B cell (primary cell): ENCODE results near the gene BEND7. TPM values are rescaled to one million over a fixed set of nuclear protein-coding genes. Genes with fewer than 3 reads are reported as not detected.

Experiments
- ATAC-seq: fragments of 200-7000 bp; cut with Tn5 transposase; one replicate; pipeline ENCODE4 v1.10.0; 2021; ENCODE audit warnings: low read depth, mild to moderate bottlenecking, moderate number of reproducible peaks, moderate library complexity
- CTCF ChIA-PET: fragments of 350-600 bp; sonication (Branson Sonifier 250); formaldehyde crosslinking; loops from one replicate; lab custom pipeline; 2021; ENCODE audit warnings: antibody characterized with exemption, inconsistent platforms; lab: Charles Lee
- POLR2A ChIA-PET: fragments of 350-600 bp; sonication (Branson Sonifier 250); formaldehyde crosslinking; loops from one replicate; lab custom pipeline; 2021; ENCODE audit warnings: antibody characterized with exemption; lab: Charles Lee
- DNase-seq: peaks from one replicate; pipeline ENCODE4 v3.0.0; 2013
- H2AFZ ChIP-seq: 2 replicates; pipeline ENCODE4 v1.6.1; 2012; ENCODE audit warnings: mild to moderate bottlenecking, low read depth, low read length; ENCODE audit not compliant: insufficient read depth, poor library complexity, severe bottlenecking
- H3K27ac ChIP-seq, 2 donors: 1 replicate in 1 of 2; 2 replicates in 1 of 2; pipeline ENCODE4 v1.5.1; 2012 to 2013; ENCODE audit warnings: low read length in 2 of 2, mild to moderate bottlenecking in 2 of 2, moderate library complexity in 1 of 2
- H3K27me3 ChIP-seq, 4 experiments: fragments of 200-600 bp in 1 of 4; sonication (generic) in 1 of 4; replicated peaks in 1 of 4; 1 replicate in 2 of 4; 2 replicates in 2 of 4; pipeline versions ENCODE4 v1.6.1 to v1.7.0; 2013 to 2016; ENCODE audit warnings: low read length in 3 of 4, mild to moderate bottlenecking in 2 of 4, mixed read lengths in 1 of 4, moderate library complexity in 1 of 4; ENCODE audit not compliant: insufficient read depth in 4 of 4, control insufficient read depth in 3 of 4; ENCODE audit errors: control extremely low read depth in 1 of 4
- H3K36me3 ChIP-seq, 2 experiments: replicated peaks in 1 of 2; 1 replicate in 1 of 2; 2 replicates in 1 of 2; pipeline versions ENCODE4 v1.6.1 to v1.7.1; 2013; ENCODE audit warnings: low read length in 1 of 2; ENCODE audit not compliant: insufficient read depth in 2 of 2, control insufficient read depth in 1 of 2; ENCODE audit errors: control extremely low read depth in 1 of 2, extremely low read depth in 1 of 2
- H3K4me1 ChIP-seq, 2 donors: fragments of 200-600 bp in 1 of 2; sonication (generic) in 1 of 2; 1 replicate in 1 of 2; 2 replicates in 1 of 2; pipeline versions ENCODE4 v1.5.1 to v1.6.1; 2013 to 2017; ENCODE audit warnings: low read length in 2 of 2; ENCODE audit not compliant: control insufficient read depth in 2 of 2, insufficient read depth in 2 of 2
- H3K4me2 ChIP-seq: replicated peaks from 2 replicates; pipeline ENCODE3; 2012; ENCODE audit warnings: mild to moderate bottlenecking, low read depth, low read length; ENCODE audit not compliant: poor library complexity, severe bottlenecking
- H3K4me3 ChIP-seq, 5 experiments: fragments of 200-600 bp in 1 of 5; sonication (generic) in 1 of 5; 1 replicate in 3 of 5; 2 replicates in 2 of 5; pipeline versions ENCODE4 v1.5.1 to v1.7.0; 2011 to 2016; ENCODE audit warnings: low read length in 4 of 5, mild to moderate bottlenecking in 4 of 5, low read depth in 2 of 5, control low read depth in 1 of 5, moderate library complexity in 1 of 5; ENCODE audit not compliant: insufficient read depth in 1 of 5; ENCODE audit errors: control extremely low read depth in 1 of 5, extremely low read depth in 1 of 5
- H3K79me2 ChIP-seq: fragments of 200-600 bp; sonication (generic); one replicate; pipeline ENCODE4 v1.6.0; 2016; ENCODE audit warnings: low read length; ENCODE audit not compliant: control insufficient read depth, insufficient read depth
- H3K9ac ChIP-seq: fragments of 200-600 bp; sonication (generic); 2 replicates; pipeline ENCODE4 v1.6.1; 2017; ENCODE audit warnings: mild to moderate bottlenecking, low read length, moderate library complexity
- H3K9me3 ChIP-seq, 3 donors: one replicate each; pipeline versions ENCODE4 v1.6.1 to v1.7.1; 2013; ENCODE audit warnings: low read length in 2 of 3; ENCODE audit not compliant: control insufficient read depth in 2 of 3, insufficient read depth in 1 of 3; ENCODE audit errors: control extremely low read depth in 1 of 3
- H4K20me1 ChIP-seq: 2 replicates; pipeline ENCODE4 v1.6.0; 2012; ENCODE audit warnings: mild to moderate bottlenecking, low read length; ENCODE audit not compliant: insufficient read depth, control insufficient read depth, poor library complexity, severe bottlenecking
- H3K27ac Mint-ChIP-seq: one replicate; pipeline ENCODE4 v1.8.0; 2021; ENCODE audit warnings: mixed read lengths
- H3K27me3 Mint-ChIP-seq: one replicate; pipeline ENCODE4 v1.8.0; 2021; ENCODE audit warnings: mixed read lengths
- H3K4me1 Mint-ChIP-seq: one replicate; pipeline ENCODE4 v1.8.0; 2021; ENCODE audit warnings: mixed read lengths
- H3K4me3 Mint-ChIP-seq: one replicate; pipeline ENCODE4 v1.8.0; 2021; ENCODE audit warnings: mixed read lengths
- H3K9me3 Mint-ChIP-seq: one replicate; pipeline ENCODE4 v1.8.0; 2022; ENCODE audit warnings: mixed read lengths; ENCODE audit not compliant: insufficient read depth
- EZH2 ChIP-seq: IDR thresholded peaks from 2 replicates; pipeline ENCODE4 v1.6.1; 2012; ENCODE audit warnings: borderline replicate concordance, low read depth, mild to moderate bottlenecking, moderate library complexity, low read length; ENCODE audit not compliant: insufficient read depth, poor library complexity, severe bottlenecking
- WGBS: methylation state at CpG from one replicate; pipeline ENCODE4 v1.1.5; 2013; ENCODE audit warnings: missing lambda C conversion rate; ENCODE audit not compliant: insufficient coverage; 5-methylcytosine and 5-hydroxymethylcytosine counted together
- intact Hi-C: fragments of 100-400 bp; cut with micrococcal nuclease; formaldehyde crosslinking; loops from one replicate; pipeline ENCODE4 v1.10.0; 2022
- polyA plus RNA-seq: library from polyadenylated mRNA; depleted of rRNA; stranded (reverse); fragments of >200 nt; gene quantifications from 2 replicates; pipeline ENCODE4 v1.2.3, GENCODE V29; 2012
- total RNA-seq, 2 donors: library from RNA; stranded (reverse); fragments of 120-200 nt in 1 of 2; gene quantifications; 1 replicate in 1 of 2; 2 replicates in 1 of 2; pipeline versions ENCODE4 v1.2.3 to v1.2.4, GENCODE V29; 2013 to 2022
- TF ChIP-seq, protein P1 (sequence below): fragments of 200-600 bp; IDR thresholded peaks from one replicate; pipeline ENCODE4 v1.8.0; 2022; ENCODE audit warnings: antibody characterized with exemption, mild to moderate bottlenecking

BEND7 gene
- total and polyA plus RNA-seq, 2 donors (not counting 1 experiment from before 2014, with no cell fraction given) = 0.10 TPM; not detected in 1

DNA sequence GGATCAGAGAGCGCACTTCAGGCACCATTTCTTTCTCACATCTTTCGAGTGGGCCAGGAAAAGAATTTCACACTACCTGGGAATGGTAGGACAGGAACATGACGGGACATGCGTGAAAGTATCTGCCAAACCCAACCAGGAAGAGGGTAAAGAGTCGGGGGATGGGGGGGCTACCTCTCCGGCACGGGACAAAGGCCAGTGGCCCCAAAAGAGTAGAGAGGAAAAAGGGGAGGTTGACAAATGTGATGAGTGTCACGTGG lies 830 bp upstream of the BEND7 start:
- intact Hi-C loops = no loop called here
- no peaks in the 10 kb centered on the region for H3K36me3 ChIP-seq
- no peaks in the 10 kb centered on the region for H3K9me3 Mint-ChIP-seq
- ChIA-PET CTCF (no interaction called here), POLR2A (no interaction called here)
- TF ChIP-seq, protein P1, sequence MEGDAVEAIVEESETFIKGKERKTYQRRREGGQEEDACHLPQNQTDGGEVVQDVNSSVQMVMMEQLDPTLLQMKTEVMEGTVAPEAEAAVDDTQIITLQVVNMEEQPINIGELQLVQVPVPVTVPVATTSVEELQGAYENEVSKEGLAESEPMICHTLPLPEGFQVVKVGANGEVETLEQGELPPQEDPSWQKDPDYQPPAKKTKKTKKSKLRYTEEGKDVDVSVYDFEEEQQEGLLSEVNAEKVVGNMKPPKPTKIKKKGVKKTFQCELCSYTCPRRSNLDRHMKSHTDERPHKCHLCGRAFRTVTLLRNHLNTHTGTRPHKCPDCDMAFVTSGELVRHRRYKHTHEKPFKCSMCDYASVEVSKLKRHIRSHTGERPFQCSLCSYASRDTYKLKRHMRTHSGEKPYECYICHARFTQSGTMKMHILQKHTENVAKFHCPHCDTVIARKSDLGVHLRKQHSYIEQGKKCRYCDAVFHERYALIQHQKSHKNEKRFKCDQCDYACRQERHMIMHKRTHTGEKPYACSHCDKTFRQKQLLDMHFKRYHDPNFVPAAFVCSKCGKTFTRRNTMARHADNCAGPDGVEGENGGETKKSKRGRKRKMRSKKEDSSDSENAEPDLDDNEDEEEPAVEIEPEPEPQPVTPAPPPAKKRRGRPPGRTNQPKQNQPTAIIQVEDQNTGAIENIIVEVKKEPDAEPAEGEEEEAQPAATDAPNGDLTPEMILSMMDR = no peak
- no peak for TF ChIP-seq EZH2
- 41% methylated on average over 8 of the region's 8 CpGs for WGBS
- no peak for DNase-seq
- ATAC-seq = no peak
- H3K27ac Mint-ChIP-seq = no peak overlapping the region
- H3K27me3 ChIP-seq = peaks cover 2 to 46% (median 39%) of the 10 kb centered on the region in 4 experiments
- peak overlapping the region in 1 of 5 experiments; percentile 55 for H3K4me3 ChIP-seq
- H4K20me1 ChIP-seq = no peaks in the 10 kb centered on the region
- peaks cover 61% of the 10 kb centered on the region for H3K27me3 Mint-ChIP-seq
- H3K9me3 ChIP-seq = peaks cover 0 to 8% (median 0%) of the 10 kb centered on the region in 3 donors
- no peak overlapping the region for H2AFZ ChIP-seq
- H3K4me1 ChIP-seq = peaks cover 11 to 13% of the 10 kb centered on the region in 2 donors
- peaks cover 12% of the 10 kb centered on the region for H3K4me1 Mint-ChIP-seq
- no peak overlapping the region for H3K27ac ChIP-seq
- H3K4me2 ChIP-seq = peak overlapping the region; percentile 79
- no peaks in the 10 kb centered on the region for H3K79me2 ChIP-seq
- no peak overlapping the region for H3K9ac ChIP-seq
- H3K4me3 Mint-ChIP-seq = peak overlapping the region; percentile 71

DNA sequence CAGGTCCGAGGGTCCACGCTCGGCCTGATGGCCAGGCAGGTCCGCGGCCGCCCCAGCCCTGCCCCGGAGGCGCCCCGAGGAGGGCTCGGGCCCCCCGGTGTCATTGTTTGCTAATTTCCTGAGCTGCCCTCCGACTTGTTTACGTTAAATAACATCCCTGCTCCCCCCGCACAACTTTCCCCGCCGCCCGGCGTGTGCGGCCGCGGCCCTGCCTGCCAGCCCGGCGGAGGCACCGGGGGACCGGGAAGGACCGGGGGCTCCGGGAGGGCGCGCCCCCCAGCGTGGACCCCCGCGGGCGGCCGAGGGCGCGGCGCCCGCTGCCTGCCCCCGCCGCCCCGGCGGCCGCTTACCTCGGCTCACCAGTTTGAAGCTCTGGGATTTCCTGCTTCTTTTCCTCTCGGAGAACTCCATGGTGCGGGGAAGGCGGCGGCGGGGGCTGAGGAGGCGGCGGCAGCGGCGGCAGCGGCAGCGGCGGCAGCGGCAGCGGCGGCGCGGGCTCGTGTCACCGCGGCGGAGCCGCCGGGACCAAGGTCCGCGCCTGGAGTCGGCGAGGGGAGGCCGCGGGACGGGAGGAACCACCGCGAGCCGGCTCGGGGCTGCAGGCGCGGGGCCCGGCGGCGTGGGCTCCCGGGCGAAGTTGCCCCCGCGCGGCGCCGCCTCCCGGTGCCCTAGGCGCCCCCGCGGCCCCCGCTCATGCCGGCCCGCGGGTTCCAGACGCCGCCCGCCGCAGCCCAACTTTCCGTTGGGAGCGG lies 515 bp downstream of the BEND7 start:
- Histone ChIP-seq H3K4me3 (peak overlapping the region in 1 of 5 experiments; percentile 33), H4K20me1 (no peaks in the 10 kb centered on the region), H3K9me3 (peaks cover 0 to 8% (median 0%) of the 10 kb centered on the region in 3 donors), H3K79me2 (no peaks in the 10 kb centered on the region), H2AFZ (peak overlapping the region; percentile 16), H3K27ac (no peak overlapping the region), H3K36me3 (no peaks in the 10 kb centered on the region), H3K9ac (no peak overlapping the region), H3K4me1 (peaks cover 11 to 13% of the 10 kb centered on the region in 2 donors), H3K4me2 (peak overlapping the region; percentile 72), H3K27me3 (peaks cover 2 to 46% (median 40%) of the 10 kb centered on the region in 4 experiments)
- ATAC-seq (peak; percentile 24), DNase-seq (peak; percentile 43)
- peaks cover 12% of the 10 kb centered on the region for H3K4me1 Mint-ChIP-seq
- H3K27ac Mint-ChIP-seq = no peak overlapping the region
- H3K9me3 Mint-ChIP-seq = no peaks in the 10 kb centered on the region
- CTCF ChIA-PET = interaction anchor here (1.2 kb wide), 1 partner anchor 226 kb away, joined by 3 read pairs; no protein-coding TSS in a partner anchor
- H3K27me3 Mint-ChIP-seq = peaks cover 67% of the 10 kb centered on the region
- TF ChIP-seq, protein P1 = no peak
- no peak for TF ChIP-seq EZH2
- intact Hi-C loops = no loop called here
- POLR2A ChIA-PET = no interaction called here
- peak overlapping the region; percentile 81 for H3K4me3 Mint-ChIP-seq
- 1% methylated on average over 95 of the region's 104 CpGs for whole genome bisulfite sequencing
